OCI-LY1 (cell line): Measurements from ENCODE around the gene CAMTA1.

Experiments used
- EZH2 ChIP-seq: fragments of 200-600 bp; sonication (generic), shearing (Covaris generic); IDR thresholded peaks from 2 replicates; pipeline ENCODE4 v1.8.0; 2017; ENCODE audit warnings: borderline replicate concordance, mixed run types, mild to moderate bottlenecking, antibody characterized with exemption, low read length, moderate library complexity, mixed read lengths
- TF ChIP-seq, protein P1 (sequence below): fragments of 200-600 bp; sonication (generic), shearing (Covaris generic); IDR thresholded peaks from 2 replicates; pipeline ENCODE4 v1.5.1; 2017; ENCODE audit warnings: mild to moderate bottlenecking, antibody characterized with exemption, low read length, moderate library complexity, mixed read lengths

DNA sequence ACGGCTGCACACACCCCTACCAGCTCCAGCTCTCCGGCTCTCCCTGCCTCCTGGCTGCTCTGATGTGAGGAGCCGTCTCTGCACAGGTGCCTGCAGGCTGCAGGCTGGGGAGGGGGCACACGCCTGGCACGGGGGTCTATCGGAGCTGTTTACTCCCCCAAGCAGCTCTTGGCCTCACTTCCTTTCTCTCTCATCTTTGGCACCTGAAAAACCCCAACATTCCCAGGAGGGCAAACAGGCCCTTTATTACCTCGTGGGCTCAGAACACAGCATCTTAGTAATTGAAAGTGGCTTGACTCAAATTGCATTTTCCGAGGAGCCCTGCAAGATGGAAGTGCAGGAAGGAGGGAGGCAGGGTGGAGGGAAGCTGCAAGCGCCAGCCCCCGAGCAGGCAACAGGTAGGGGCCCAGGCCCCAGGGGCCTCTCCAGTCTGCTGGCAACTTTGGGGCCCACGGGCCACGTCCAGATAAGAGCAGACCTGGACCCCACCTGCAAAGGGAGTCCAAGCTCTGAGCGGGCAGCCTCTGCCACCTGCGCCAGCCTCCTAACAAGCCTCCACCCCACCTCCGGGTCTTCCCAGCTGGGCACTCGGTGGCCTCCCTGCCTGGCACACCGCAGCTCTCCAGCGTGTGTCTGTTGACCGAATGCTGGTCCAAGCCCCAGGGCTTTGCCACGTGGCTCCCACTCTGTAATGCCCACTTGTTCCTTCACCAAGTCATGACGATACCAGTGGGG is 722.2 kb downstream of the CAMTA1 start:
- TF ChIP-seq, protein P1, sequence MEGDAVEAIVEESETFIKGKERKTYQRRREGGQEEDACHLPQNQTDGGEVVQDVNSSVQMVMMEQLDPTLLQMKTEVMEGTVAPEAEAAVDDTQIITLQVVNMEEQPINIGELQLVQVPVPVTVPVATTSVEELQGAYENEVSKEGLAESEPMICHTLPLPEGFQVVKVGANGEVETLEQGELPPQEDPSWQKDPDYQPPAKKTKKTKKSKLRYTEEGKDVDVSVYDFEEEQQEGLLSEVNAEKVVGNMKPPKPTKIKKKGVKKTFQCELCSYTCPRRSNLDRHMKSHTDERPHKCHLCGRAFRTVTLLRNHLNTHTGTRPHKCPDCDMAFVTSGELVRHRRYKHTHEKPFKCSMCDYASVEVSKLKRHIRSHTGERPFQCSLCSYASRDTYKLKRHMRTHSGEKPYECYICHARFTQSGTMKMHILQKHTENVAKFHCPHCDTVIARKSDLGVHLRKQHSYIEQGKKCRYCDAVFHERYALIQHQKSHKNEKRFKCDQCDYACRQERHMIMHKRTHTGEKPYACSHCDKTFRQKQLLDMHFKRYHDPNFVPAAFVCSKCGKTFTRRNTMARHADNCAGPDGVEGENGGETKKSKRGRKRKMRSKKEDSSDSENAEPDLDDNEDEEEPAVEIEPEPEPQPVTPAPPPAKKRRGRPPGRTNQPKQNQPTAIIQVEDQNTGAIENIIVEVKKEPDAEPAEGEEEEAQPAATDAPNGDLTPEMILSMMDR, result no peak
- no peak for TF ChIP-seq EZH2
